ENCODE results near the gene ADCY2. TPM values are rescaled to one million over a fixed set of nuclear protein-coding genes. Genes with fewer than 3 reads are reported as not detected.

ADCY2 gene
- total RNA-seq, 4 donors from 2014 or later: 4.8 to 9.1 (median 5.7) TPM

GRCh38 chr5:7388553-7388952 is 7.4 kb upstream of the ADCY2 start:
- no peak for TF ChIP-seq POLR2AphosphoS5 (IDR thresholded peaks at IDR 0.05)
- TF ChIP-seq EP300 (IDR thresholded peaks at IDR 0.05): no peak
- TF ChIP-seq POLR2A (IDR thresholded peaks at IDR 0.05; ENCODE audit: low read depth): no peak
- no peak for TF ChIP-seq CTCF (IDR thresholded peaks at IDR 0.05)
- no peak overlapping the region for H3K27ac ChIP-seq (replicated peaks in 1 of 4)
- no peaks in the 10 kb centered on the region for H3K9me3 ChIP-seq
- H3K4me3 ChIP-seq: no peak overlapping the region
- H3K36me3 ChIP-seq: no peaks in the 10 kb centered on the region
- intact Hi-C loops (cut with DNase I): no loop called here
- no peak for DNase-seq (ENCODE audit: extremely low spot score)
- peaks cover 0 to 21% (median 0%) of the 10 kb centered on the region in 4 donors for H3K4me1 ChIP-seq
- WGBS: 76% methylated on average over 3 of the region's 3 CpGs
- H3K27me3 ChIP-seq: peaks cover 0 to 1% (median 0%) of the 10 kb centered on the region in 4 donors

- H3K9me3 ChIP-seq: no peaks in the 10 kb centered on the region
These were observed 4.7 kb upstream of the ADCY2 start for GRCh38 chr5:7391215-7391614.

GRCh38 chr5:7391814-7392692 is 3.9 kb upstream of the ADCY2 start:
- H3K27ac ChIP-seq (replicated peaks in 1 of 4): no peak overlapping the region
- no peaks in the 10 kb centered on the region for H3K36me3 ChIP-seq
- intact Hi-C loops (cut with DNase I): loop anchor here (10.0 kb wide), 1 partner anchor 757 kb away; the partner anchor contains the start of genes NSUN2 and SRD5A1
- no peak overlapping the region for H3K4me3 ChIP-seq
- DNase-seq (ENCODE audit: extremely low spot score): peak; percentile 82
- WGBS: 66% methylated on average over 15 of the region's 15 CpGs
- peaks cover 0 to 22% (median 0%) of the 10 kb centered on the region in 4 donors for H3K27me3 ChIP-seq
- no peaks in the 10 kb centered on the region for H3K9me3 ChIP-seq
- TF ChIP-seq CTCF (IDR thresholded peaks at IDR 0.05) (peak; percentile 55 to 66 (median 60)), POLR2AphosphoS5 (IDR thresholded peaks at IDR 0.05) (no peak)
- H3K4me1 ChIP-seq: peaks cover 9 to 32% (median 17%) of the 10 kb centered on the region in 4 donors

More at GRCh38 chr5:7391215-7391614, 4.7 kb upstream of the ADCY2 start:
- H3K4me1 ChIP-seq: peaks cover 5 to 32% (median 10%) of the 10 kb centered on the region in 4 donors
- peak; percentile 31 for DNase-seq (ENCODE audit: extremely low spot score)
- TF ChIP-seq POLR2AphosphoS5 (IDR thresholded peaks at IDR 0.05) (no peak), CTCF (IDR thresholded peaks at IDR 0.05) (no peak), EP300 (IDR thresholded peaks at IDR 0.05) (no peak), POLR2A (IDR thresholded peaks at IDR 0.05; ENCODE audit: low read depth) (no peak)
- intact Hi-C loops (cut with DNase I): loop anchor here (10.0 kb wide), 1 partner anchor 756 kb away; the partner anchor contains the start of genes NSUN2 and SRD5A1
- no peak overlapping the region for H3K4me3 ChIP-seq
- H3K27ac ChIP-seq (replicated peaks in 1 of 4): no peak overlapping the region
- peaks cover 0 to 19% (median 0%) of the 10 kb centered on the region in 4 donors for H3K27me3 ChIP-seq
- WGBS: 67% methylated on average over 9 of the region's 9 CpGs
- no peaks in the 10 kb centered on the region for H3K36me3 ChIP-seq

GRCh38 chr5:7392693-7393024 is 3.3 kb upstream of the ADCY2 start:
- no peak for DNase-seq (ENCODE audit: extremely low spot score)
- 83% methylated on average over 3 of the region's 3 CpGs for WGBS
- no peaks in the 10 kb centered on the region for H3K36me3 ChIP-seq
- H3K4me1 ChIP-seq: peaks cover 9 to 38% (median 23%) of the 10 kb centered on the region in 4 donors
- intact Hi-C loops (cut with DNase I): loop anchor here (10.0 kb wide), 1 partner anchor 758 kb away; the partner anchor contains the start of genes NSUN2 and SRD5A1
- H3K9me3 ChIP-seq: no peaks in the 10 kb centered on the region
- H3K4me3 ChIP-seq: no peak overlapping the region
- peaks cover 0 to 22% (median 0%) of the 10 kb centered on the region in 4 donors for H3K27me3 ChIP-seq
- H3K27ac ChIP-seq (replicated peaks in 1 of 4): peak overlapping the region in 1 of 4 donors; percentile 13
- no peak for TF ChIP-seq POLR2A (IDR thresholded peaks at IDR 0.05; ENCODE audit: low read depth)
- peak in 1 of 3 experiments; percentile 3 for TF ChIP-seq CTCF (IDR thresholded peaks at IDR 0.05)
